Activated CD4-positive, alpha-beta memory T cell treated with anti-CD3 and anti-CD28 coated beads for 36 hours (primary cell): ENCODE results near the gene GNAO1. TPM values are rescaled to one million over a fixed set of nuclear protein-coding genes. Genes with fewer than 3 reads are reported as not detected.

Source experiments
- CTCF ChIA-PET: fragments of 350-600 bp; sonication (Branson Sonifier 250); formaldehyde crosslinking; loops from one replicate; lab custom pipeline; 2021; ENCODE audit warnings: antibody characterized with exemption, inconsistent platforms; lab: Charles Lee
- POLR2A ChIA-PET: fragments of 350-600 bp; sonication (Branson Sonifier 250); formaldehyde crosslinking; loops from one replicate; lab custom pipeline; 2021; ENCODE audit warnings: antibody characterized with exemption; lab: Charles Lee
- DNase-seq: peaks from one replicate; pipeline ENCODE4 v3.0.0-alpha.2; 2020
- H3K27ac Mint-ChIP-seq: one replicate; pipeline ENCODE4 v1.8.0; 2021; ENCODE audit warnings: mixed read lengths
- H3K27me3 Mint-ChIP-seq: one replicate; pipeline ENCODE4 v1.8.0; 2021; ENCODE audit warnings: mixed read lengths
- H3K36me3 Mint-ChIP-seq: one replicate; pipeline ENCODE4 v1.8.0; 2021; ENCODE audit warnings: mixed read lengths
- H3K4me1 Mint-ChIP-seq: one replicate; pipeline ENCODE4 v1.8.0; 2021; ENCODE audit warnings: low read depth, mixed read lengths
- H3K4me3 Mint-ChIP-seq: one replicate; pipeline ENCODE4 v1.8.0; 2021; ENCODE audit warnings: mild to moderate bottlenecking, mixed read lengths
- H3K9me3 Mint-ChIP-seq: one replicate; pipeline ENCODE4 v1.8.0; 2021; ENCODE audit warnings: mixed read lengths
- intact Hi-C: fragments of 100-400 bp; cut with micrococcal nuclease; formaldehyde crosslinking; loops from one replicate; pipeline ENCODE4 v1.15.1; 2023
- total RNA-seq, 2 experiments: library from RNA; stranded (reverse); gene quantifications; one replicate each; pipeline ENCODE4 v1.2.3, GENCODE V29; 2021

Gene GNAO1
- total RNA-seq, 2 experiments from 2014 or later, result 1.3 to 1.4 TPM

GRCh38 chr16:56261656-56262055 is 70.4 kb downstream of the GNAO1 start:
- H3K36me3 Mint-ChIP-seq, result no peaks in the 10 kb centered on the region
- CTCF ChIA-PET, result interaction anchor here (2.0 to 2.1 kb wide), 2 partner anchors 17 to 59 kb away, joined by 6 to 8 read pairs; no protein-coding TSS in a partner anchor
- no peaks in the 10 kb centered on the region for H3K9me3 Mint-ChIP-seq
- DNase-seq, result no peak
- H3K4me1 Mint-ChIP-seq, result peaks cover 38% of the 10 kb centered on the region
- intact Hi-C loops, result loop anchor here (5.0 kb wide), 1 partner anchor 59 kb away; no protein-coding TSS in a partner anchor
- H3K27ac Mint-ChIP-seq, result peak overlapping the region; percentile 14
- no peaks in the 10 kb centered on the region for H3K27me3 Mint-ChIP-seq
- H3K4me3 Mint-ChIP-seq, result no peak overlapping the region
- POLR2A ChIA-PET, result interaction anchor here (0.6 kb wide), 1 partner anchor 15 kb away, joined by 4 read pairs; no protein-coding TSS in a partner anchor

- Mint-ChIP-seq H3K4me3 (no peak overlapping the region), H3K4me1 (peaks cover 38% of the 10 kb centered on the region), H3K9me3 (no peaks in the 10 kb centered on the region), H3K27me3 (no peaks in the 10 kb centered on the region), H3K27ac (peak overlapping the region; percentile 14), H3K36me3 (no peaks in the 10 kb centered on the region)
- POLR2A ChIA-PET, result interaction anchor here (0.6 kb wide), 1 partner anchor 15 kb away, joined by 4 read pairs; no protein-coding TSS in a partner anchor
- CTCF ChIA-PET, result interaction anchor here (2.0 to 2.1 kb wide), 2 partner anchors 17 to 59 kb away, joined by 6 to 8 read pairs; no protein-coding TSS in a partner anchor
- peak; percentile 61 for DNase-seq
- intact Hi-C loops, result loop anchor here (5.0 kb wide), 1 partner anchor 60 kb away; no protein-coding TSS in a partner anchor
These were observed 70.9 kb downstream of the GNAO1 start for GRCh38 chr16:56262148-56262547.

DNA sequence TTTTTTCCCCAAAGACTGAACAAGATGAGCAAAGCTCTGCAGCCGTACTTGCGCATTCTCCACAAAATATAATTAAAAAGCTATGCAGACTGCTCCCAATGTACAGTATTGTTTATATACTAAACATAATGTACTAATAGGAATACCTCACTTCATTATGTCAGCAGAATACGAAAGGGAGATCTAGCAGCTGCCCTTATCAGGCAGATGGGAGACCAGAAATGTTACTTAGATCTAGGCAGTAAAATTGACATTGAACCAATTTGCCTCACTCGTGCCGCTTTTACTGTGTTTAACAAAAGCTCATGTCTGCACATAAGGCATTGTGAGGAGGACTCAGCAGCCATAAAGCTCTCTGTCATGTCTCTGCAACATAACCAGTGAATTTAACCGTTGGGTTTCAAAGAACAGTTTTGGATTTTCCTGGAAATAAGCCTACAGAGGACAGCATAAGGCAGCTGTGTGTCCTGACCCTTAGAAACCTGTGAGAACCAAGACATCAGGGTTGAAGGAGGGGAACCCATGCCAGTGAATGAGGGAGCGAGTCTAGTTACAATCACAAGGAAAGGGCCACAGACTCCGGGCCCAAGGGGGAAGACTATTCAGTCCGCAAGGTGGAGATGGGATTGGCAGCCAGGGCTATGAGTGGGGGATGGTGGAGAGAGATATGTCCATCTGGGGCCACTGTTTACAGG is 71.4 kb downstream of the GNAO1 start:
- Mint-ChIP-seq H3K27ac (peak overlapping the region; percentile 46), H3K27me3 (no peaks in the 10 kb centered on the region), H3K9me3 (no peaks in the 10 kb centered on the region), H3K4me3 (no peak overlapping the region), H3K4me1 (peaks cover 38% of the 10 kb centered on the region), H3K36me3 (no peaks in the 10 kb centered on the region)
- POLR2A ChIA-PET, result no interaction called here
- CTCF ChIA-PET, result interaction anchor here (1.2 to 2.1 kb wide), 3 partner anchors 16 to 60 kb away, joined by 4 to 8 read pairs (median 6); no protein-coding TSS in a partner anchor
- DNase-seq, result no peak
- intact Hi-C loops, result loop anchor here (5.0 kb wide), 1 partner anchor 60 kb away; no protein-coding TSS in a partner anchor

DNA sequence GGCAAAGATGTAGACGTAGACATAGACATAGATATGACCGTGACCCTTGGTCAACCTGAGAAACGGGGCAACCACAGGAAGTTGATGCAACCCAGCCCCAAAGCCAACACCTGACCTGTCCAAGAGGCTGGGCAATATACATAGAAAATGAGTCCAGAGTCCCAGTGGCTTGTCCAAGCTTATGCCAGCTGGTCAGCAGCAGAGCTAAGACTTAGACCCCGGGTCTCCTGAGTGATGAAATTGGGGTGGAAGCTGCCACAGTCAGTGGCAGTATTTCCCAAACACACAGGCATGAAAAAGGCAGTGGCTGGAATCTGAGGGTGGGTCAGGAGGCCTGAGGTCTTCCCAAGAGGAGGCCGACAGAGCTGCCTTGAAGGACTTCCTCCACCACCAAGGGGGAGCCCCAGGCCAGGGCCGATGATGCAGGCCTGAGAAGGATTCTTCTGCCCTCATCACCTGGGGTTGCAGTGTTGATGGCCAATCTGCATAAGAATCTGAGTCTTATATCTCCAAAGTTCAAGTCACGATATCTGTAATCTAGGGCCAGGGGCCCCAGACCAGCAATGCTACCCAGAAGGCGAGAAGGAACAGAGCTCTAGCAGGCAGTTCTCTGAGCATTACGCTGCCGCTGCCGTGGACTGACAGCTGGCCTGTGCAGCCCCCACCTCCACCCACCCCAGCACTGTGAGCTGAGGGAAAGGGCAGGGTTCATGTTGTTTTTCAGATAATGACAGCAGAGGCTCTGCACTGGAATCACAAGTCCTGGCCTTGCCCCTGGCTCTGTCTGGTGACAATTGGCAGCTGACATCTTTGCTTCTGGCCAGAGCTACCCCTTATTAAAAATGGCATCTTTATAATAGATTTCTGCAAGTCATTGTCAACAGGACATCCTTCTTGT is 72.7 kb downstream of the GNAO1 start:
- no peaks in the 10 kb centered on the region for H3K36me3 Mint-ChIP-seq
- CTCF ChIA-PET, result interaction anchor here (1.2 to 2.1 kb wide), 4 partner anchors 15 to 61 kb away, joined by 3 to 8 read pairs (median 5); no protein-coding TSS in a partner anchor
- POLR2A ChIA-PET, result interaction anchor here (1.9 kb wide), 1 partner anchor 15 kb away, joined by 6 read pairs; no protein-coding TSS in a partner anchor
- H3K27ac Mint-ChIP-seq, result no peak overlapping the region
- H3K27me3 Mint-ChIP-seq, result no peaks in the 10 kb centered on the region
- no peaks in the 10 kb centered on the region for H3K9me3 Mint-ChIP-seq
- H3K4me3 Mint-ChIP-seq, result no peak overlapping the region
- DNase-seq, result no peak
- H3K4me1 Mint-ChIP-seq, result peaks cover 38% of the 10 kb centered on the region
- intact Hi-C loops, result loop anchor here (5.0 kb wide), 1 partner anchor 62 kb away; no protein-coding TSS in a partner anchor

DNA sequence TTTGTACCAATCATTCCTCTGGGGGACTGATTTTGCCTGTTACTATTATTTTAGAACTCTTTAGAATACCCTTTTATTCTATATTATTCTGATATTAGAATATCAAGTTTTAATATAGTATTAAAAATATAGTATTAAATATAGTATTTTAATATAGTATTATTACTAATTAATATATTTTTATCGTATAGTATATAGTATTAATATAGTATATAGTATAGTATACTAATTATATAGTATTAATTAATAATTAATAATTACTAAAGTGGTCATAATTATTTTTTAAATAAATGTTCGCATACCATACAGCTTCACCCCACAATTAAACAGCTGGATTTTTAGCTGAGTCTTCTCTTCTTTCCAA is 73.3 kb downstream of the GNAO1 start:
- Mint-ChIP-seq H3K36me3 (no peaks in the 10 kb centered on the region), H3K9me3 (no peaks in the 10 kb centered on the region), H3K27me3 (no peaks in the 10 kb centered on the region), H3K4me1 (peaks cover 38% of the 10 kb centered on the region), H3K27ac (no peak overlapping the region), H3K4me3 (no peak overlapping the region)
- POLR2A ChIA-PET, result interaction anchor here (1.9 kb wide), 1 partner anchor 14 kb away, joined by 6 read pairs; no protein-coding TSS in a partner anchor
- intact Hi-C loops, result loop anchor here (5.0 kb wide), 1 partner anchor 62 kb away; no protein-coding TSS in a partner anchor
- no peak for DNase-seq
- CTCF ChIA-PET, result interaction anchor here (1.4 kb wide), 1 partner anchor 16 kb away, joined by 3 read pairs; no protein-coding TSS in a partner anchor

- CTCF ChIA-PET, result interaction anchor here (1.5 kb wide), 1 partner anchor 14 kb away, joined by 6 read pairs; no protein-coding TSS in a partner anchor
- H3K27ac Mint-ChIP-seq, result no peak overlapping the region
- H3K9me3 Mint-ChIP-seq, result no peaks in the 10 kb centered on the region
- intact Hi-C loops, result no loop called here
- H3K4me1 Mint-ChIP-seq, result peaks cover 38% of the 10 kb centered on the region
- H3K36me3 Mint-ChIP-seq, result no peaks in the 10 kb centered on the region
- H3K27me3 Mint-ChIP-seq, result no peaks in the 10 kb centered on the region
- DNase-seq, result no peak
- POLR2A ChIA-PET, result interaction anchor here (1.9 kb wide), 1 partner anchor 13 kb away, joined by 6 read pairs; no protein-coding TSS in a partner anchor
- no peak overlapping the region for H3K4me3 Mint-ChIP-seq
These were observed 73.9 kb downstream of the GNAO1 start for GRCh38 chr16:56265184-56265583.

GRCh38 chr16:56265746-56266145 is 74.5 kb downstream of the GNAO1 start:
- intact Hi-C loops, result no loop called here
- H3K27me3 Mint-ChIP-seq, result no peaks in the 10 kb centered on the region
- H3K4me1 Mint-ChIP-seq, result peaks cover 36% of the 10 kb centered on the region
- ChIA-PET CTCF (interaction anchor here (1.5 kb wide), 1 partner anchor 13 kb away, joined by 6 read pairs; no protein-coding TSS in a partner anchor), POLR2A (no interaction called here)
- H3K27ac Mint-ChIP-seq, result no peak overlapping the region
- H3K36me3 Mint-ChIP-seq, result no peaks in the 10 kb centered on the region
- H3K9me3 Mint-ChIP-seq, result no peaks in the 10 kb centered on the region
- H3K4me3 Mint-ChIP-seq, result no peak overlapping the region
- DNase-seq, result no peak

- no peaks in the 10 kb centered on the region for H3K36me3 Mint-ChIP-seq
- H3K4me1 Mint-ChIP-seq, result peaks cover 25% of the 10 kb centered on the region
- POLR2A ChIA-PET, result no interaction called here
- CTCF ChIA-PET, result interaction anchor here (1.5 kb wide), 1 partner anchor 12 kb away, joined by 6 read pairs; no protein-coding TSS in a partner anchor
- no peak overlapping the region for H3K27ac Mint-ChIP-seq
- DNase-seq, result no peak
- no peak overlapping the region for H3K4me3 Mint-ChIP-seq
- H3K9me3 Mint-ChIP-seq, result no peaks in the 10 kb centered on the region
- intact Hi-C loops, result no loop called here
- no peaks in the 10 kb centered on the region for H3K27me3 Mint-ChIP-seq
These were observed 75.6 kb downstream of the GNAO1 start for GRCh38 chr16:56266641-56267607.

DNA sequence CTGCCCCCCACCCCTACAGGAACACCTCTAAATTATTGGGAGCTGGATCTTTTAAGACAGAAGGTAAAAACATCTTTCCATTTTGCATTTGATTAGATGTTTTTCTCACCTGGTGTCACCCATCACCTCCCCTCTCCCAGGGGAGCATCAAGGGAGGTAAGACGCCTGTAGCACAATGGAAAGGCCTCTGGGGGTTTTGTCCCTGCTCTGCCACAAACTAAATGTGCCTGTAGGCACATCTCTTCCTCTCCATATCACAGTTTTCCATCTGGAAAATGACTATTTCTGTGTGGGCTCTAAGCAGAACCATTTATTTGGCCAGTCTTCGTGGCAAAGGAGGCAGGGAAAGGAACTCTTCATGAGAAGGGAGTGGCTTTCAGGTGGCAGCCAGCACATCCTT is 76.6 kb downstream of the GNAO1 start:
- no peak for DNase-seq
- intact Hi-C loops, result no loop called here
- no peak overlapping the region for H3K4me3 Mint-ChIP-seq
- ChIA-PET POLR2A (no interaction called here), CTCF (interaction anchor here (0.7 kb wide), 1 partner anchor 707 kb away, joined by 4 read pairs; no protein-coding TSS in a partner anchor)
- no peak overlapping the region for H3K27ac Mint-ChIP-seq
- peaks cover 15% of the 10 kb centered on the region for H3K4me1 Mint-ChIP-seq
- H3K27me3 Mint-ChIP-seq, result no peaks in the 10 kb centered on the region
- H3K36me3 Mint-ChIP-seq, result no peaks in the 10 kb centered on the region
- no peaks in the 10 kb centered on the region for H3K9me3 Mint-ChIP-seq

DNA sequence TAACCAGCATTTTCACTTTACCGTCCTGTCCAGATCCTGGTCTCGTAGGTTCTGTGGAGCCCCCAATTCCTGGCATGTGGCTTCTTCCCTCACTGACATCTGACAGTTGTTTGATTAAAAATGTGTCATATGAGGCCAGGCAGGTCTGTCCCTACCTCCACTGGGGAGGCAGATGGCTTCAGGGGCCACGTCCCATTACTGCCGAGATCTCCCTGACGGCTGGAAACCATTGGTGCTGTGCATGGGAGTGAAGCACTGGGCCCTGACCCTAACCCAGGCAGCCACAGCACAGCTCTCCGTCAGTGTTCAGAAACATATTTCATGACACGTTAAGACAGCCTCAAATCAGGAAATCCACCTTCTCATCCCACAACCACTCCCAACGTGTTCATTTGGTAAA is 77.5 kb downstream of the GNAO1 start:
- Mint-ChIP-seq H3K9me3 (no peaks in the 10 kb centered on the region), H3K27me3 (no peaks in the 10 kb centered on the region), H3K4me3 (no peak overlapping the region), H3K36me3 (no peaks in the 10 kb centered on the region), H3K4me1 (peaks cover 6% of the 10 kb centered on the region), H3K27ac (no peak overlapping the region)
- no peak for DNase-seq
- intact Hi-C loops, result no loop called here
- ChIA-PET POLR2A (no interaction called here), CTCF (no interaction called here)

GRCh38 chr16:56269281-56269680 is 78.0 kb downstream of the GNAO1 start:
- Mint-ChIP-seq H3K27me3 (no peaks in the 10 kb centered on the region), H3K4me1 (peaks cover 3% of the 10 kb centered on the region), H3K9me3 (peaks cover 1% of the 10 kb centered on the region), H3K36me3 (no peaks in the 10 kb centered on the region), H3K4me3 (no peak overlapping the region), H3K27ac (no peak overlapping the region)
- no peak for DNase-seq
- POLR2A ChIA-PET, result no interaction called here
- CTCF ChIA-PET, result no interaction called here
- intact Hi-C loops, result no loop called here
